Adipocyte (in vitro differentiated cells): ENCODE data around the gene TMEM92.

Source experiments
- DNase-seq: peaks from one replicate; pipeline ENCODE4 v3.0.0-alpha.2; 2015; ENCODE audit warnings: low read depth
- H3K27me3 ChIP-seq: replicated peaks from 2 replicates; pipeline ENCODE4 v1.7.0; 2013; ENCODE audit warnings: mild to moderate bottlenecking, low read length, moderate library complexity; ENCODE audit not compliant: control insufficient read depth, insufficient read depth
- H3K36me3 ChIP-seq: 2 replicates; pipeline ENCODE4 v1.7.0; 2013; ENCODE audit warnings: low read length, mild to moderate bottlenecking, moderate library complexity; ENCODE audit not compliant: control insufficient read depth, insufficient read depth, severe bottlenecking
- H3K4me1 ChIP-seq: 2 replicates; pipeline ENCODE4 v1.7.0; 2013; ENCODE audit warnings: mild to moderate bottlenecking, low read length, moderate library complexity; ENCODE audit not compliant: control insufficient read depth, insufficient read depth
- H3K4me3 ChIP-seq: 2 replicates; pipeline ENCODE4 v1.7.0; 2013; ENCODE audit warnings: mild to moderate bottlenecking, low read length, moderate library complexity
- H3K9ac ChIP-seq: 2 replicates; pipeline ENCODE4 v1.7.0; 2013; ENCODE audit warnings: mild to moderate bottlenecking, low read length, moderate library complexity
- H3K9me3 ChIP-seq: 2 replicates; pipeline ENCODE4 v1.7.0; 2013; ENCODE audit warnings: mild to moderate bottlenecking, low read length, moderate library complexity; ENCODE audit not compliant: control insufficient read depth

Gene TMEM92

DNA sequence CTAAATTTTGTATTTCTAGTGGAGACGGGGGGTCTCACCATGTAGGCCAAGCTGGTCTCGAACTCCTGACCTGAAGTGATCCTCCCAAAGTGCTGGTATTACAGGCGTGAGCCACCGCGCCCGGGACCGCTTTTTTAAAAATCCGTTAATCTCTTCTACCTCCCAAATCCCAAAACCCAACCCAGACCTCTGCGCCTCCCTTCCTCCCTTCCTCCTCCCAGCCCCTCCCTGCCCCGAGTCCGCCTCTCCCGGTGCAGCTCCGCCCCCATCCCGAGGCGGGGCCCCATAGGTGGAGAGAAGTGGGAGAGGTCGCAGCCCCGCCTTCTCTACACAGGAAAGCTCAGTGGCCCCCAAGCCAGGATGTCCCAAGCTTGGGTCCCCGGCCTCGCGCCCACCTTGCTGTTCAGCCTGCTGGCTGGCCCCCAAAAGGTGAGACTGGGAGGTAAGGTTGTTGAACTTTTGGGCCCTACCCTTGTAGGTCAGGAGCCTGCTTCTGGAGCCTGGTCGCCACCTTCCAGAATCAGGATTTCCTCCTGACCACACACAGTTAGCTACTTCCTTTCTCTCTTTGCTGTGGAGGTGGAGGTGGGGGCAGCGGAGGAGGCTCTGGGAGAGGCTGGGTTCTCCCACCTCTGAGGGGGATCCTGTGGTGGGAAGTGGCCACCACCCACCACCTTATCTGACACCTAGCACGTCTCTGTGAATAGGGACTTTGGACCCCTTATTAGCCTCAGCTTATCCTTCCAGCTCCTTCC is at the start of gene TMEM92:
TMEM92 (plus strand) TSS at position 325 of the 755 bp plus-strand sequence; CDS start at position 361, 36 bp downstream.
- no peaks in the 10 kb centered on the region for H3K36me3 ChIP-seq
- H3K9me3 ChIP-seq = no peaks in the 10 kb centered on the region
- peak within 1 kb of the TSS; percentile 78 for H3K4me3 ChIP-seq
- no peak for DNase-seq
- peak within 1 kb of the TSS; percentile 89 for H3K9ac ChIP-seq
- H3K4me1 ChIP-seq = peaks cover 41% of the 10 kb centered on the region
- no peaks in the 10 kb centered on the region for H3K27me3 ChIP-seq

DNA sequence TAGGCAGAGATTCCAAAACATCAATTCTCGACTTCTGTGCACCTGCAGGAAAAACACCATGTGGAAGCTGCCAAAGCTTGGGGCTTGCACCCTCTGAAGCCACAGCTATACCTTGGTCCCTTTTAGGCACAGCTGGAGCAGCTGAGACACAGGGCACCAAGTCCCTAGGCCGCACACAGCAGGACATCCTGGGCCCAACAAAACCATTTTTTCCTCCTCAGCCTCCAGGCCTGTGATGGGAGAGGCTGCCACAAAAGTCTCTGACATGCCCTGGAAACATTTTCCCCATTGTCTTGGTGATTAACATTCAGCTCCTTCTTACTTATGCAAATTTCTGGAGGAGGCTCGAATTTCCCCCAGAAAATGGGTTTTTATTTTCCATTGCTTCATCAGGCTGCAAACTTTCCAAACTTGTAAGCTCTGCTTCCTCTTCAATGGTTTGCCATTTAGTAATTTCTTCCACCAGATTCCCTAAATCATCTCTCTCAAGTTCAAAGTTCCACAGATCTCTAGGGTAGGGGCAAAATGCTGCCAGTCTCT is 48.5 kb upstream of the TMEM92 start:
- no peaks in the 10 kb centered on the region for H3K27me3 ChIP-seq
- DNase-seq = no peak
- no peak overlapping the region for H3K4me3 ChIP-seq
- H3K4me1 ChIP-seq = peaks cover 24% of the 10 kb centered on the region
- H3K9ac ChIP-seq = no peak overlapping the region
- H3K36me3 ChIP-seq = no peaks in the 10 kb centered on the region
- no peaks in the 10 kb centered on the region for H3K9me3 ChIP-seq

DNA sequence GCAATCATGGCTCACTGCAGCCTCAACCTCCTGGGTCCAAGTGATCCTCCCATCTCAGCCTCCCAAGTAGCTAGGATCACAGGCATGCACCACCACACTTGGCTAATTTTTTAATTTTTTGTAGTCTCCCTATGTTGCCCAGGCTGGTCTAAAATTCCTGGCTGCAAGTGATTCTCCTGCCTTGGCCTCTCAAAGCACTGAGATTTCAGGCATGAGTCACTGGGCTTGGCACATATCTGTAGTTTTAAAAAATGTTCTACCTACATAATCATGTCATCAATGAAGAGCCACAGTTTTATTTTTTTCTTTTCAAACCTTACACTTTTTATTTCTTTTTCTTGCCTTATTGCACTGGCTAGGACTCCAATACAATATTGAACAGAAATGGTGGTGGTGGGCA is 39.7 kb upstream of the TMEM92 start:
- peaks cover 5% of the 10 kb centered on the region for H3K4me1 ChIP-seq
- DNase-seq = no peak
- H3K27me3 ChIP-seq = no peaks in the 10 kb centered on the region
- H3K9me3 ChIP-seq = peaks cover 6% of the 10 kb centered on the region
- peak overlapping the region; percentile 26 for H3K4me3 ChIP-seq
- no peak overlapping the region for H3K9ac ChIP-seq
- H3K36me3 ChIP-seq = no peaks in the 10 kb centered on the region

DNA sequence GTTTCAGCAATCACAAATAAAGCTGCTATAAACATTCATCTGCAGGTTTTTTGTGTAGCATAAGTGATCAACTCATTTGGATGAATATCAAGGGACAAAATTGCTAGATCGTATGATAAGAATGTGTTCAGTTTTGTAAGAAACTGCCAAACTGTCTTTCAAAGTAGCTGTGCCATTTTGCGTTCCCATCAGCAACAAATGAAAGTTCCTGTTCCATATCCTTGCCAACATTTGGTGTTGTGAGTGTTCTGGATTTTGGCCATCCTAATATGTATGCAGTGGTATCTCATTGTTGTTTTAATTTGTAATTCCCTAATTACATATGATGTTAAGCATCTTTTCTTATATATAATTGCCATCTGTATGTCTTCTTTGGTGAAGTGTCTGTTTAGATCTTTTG is 36.4 kb upstream of the TMEM92 start:
- peaks cover 9% of the 10 kb centered on the region for H3K4me1 ChIP-seq
- no peaks in the 10 kb centered on the region for H3K36me3 ChIP-seq
- H3K4me3 ChIP-seq = no peak overlapping the region
- no peak overlapping the region for H3K9ac ChIP-seq
- H3K27me3 ChIP-seq = no peaks in the 10 kb centered on the region
- DNase-seq = no peak
- peaks cover 6% of the 10 kb centered on the region for H3K9me3 ChIP-seq

DNA sequence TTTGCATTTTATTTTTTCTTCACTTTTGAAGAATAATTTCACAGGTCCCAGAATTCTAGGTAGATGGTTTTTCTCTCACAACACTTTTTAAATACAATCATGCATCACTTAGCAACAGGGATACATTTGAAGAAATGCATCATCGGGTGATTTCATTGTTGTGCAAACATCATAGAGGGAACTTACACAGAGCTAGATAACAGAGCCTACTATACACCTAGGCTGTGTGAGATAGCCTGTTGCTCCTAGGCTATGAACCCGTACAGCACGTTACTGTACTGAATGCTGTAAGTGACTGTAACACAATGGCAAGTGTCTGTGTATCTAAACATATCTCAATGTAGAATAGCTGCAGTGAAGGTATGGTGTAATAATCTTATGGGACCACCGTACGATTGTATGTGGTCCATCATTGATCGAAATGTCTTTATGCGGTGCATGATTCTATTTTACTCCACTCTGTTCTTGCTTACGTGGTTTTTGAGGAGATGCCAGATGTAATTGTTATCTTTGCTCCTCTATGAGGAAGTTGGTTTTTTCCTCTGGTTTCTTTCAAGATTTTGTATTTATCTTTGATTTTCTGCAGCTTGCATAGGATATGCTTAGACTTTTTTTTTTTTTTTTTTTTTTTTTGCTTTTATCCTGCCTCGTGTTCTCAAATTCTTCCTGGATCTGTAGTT is 35.5 kb upstream of the TMEM92 start:
- peaks cover 6% of the 10 kb centered on the region for H3K9me3 ChIP-seq
- no peaks in the 10 kb centered on the region for H3K27me3 ChIP-seq
- no peak overlapping the region for H3K4me3 ChIP-seq
- no peak overlapping the region for H3K9ac ChIP-seq
- no peaks in the 10 kb centered on the region for H3K36me3 ChIP-seq
- peaks cover 9% of the 10 kb centered on the region for H3K4me1 ChIP-seq
- no peak for DNase-seq

DNA sequence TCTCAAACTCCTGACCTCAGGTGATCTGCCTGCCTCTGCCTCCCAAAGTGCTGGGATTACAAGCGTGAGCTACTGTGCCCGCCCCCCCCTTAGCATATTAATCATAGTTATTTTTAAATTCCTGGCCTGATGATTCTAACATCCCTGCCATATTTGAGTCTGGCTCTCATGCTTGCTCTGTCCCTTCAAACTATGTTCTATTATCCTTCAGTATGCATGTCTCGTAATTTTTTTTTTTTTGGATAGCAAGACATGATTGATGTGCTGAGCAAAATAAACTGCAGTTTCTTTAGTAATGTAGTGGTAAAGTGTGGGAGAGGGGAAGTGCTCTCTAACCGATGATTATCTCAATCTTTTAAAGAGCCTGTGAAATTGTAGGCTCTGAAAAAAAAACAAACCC is 34.3 kb upstream of the TMEM92 start:
- Histone ChIP-seq H3K36me3 (no peaks in the 10 kb centered on the region), H3K27me3 (no peaks in the 10 kb centered on the region), H3K4me3 (no peak overlapping the region), H3K4me1 (peaks cover 9% of the 10 kb centered on the region), H3K9me3 (no peaks in the 10 kb centered on the region), H3K9ac (no peak overlapping the region)
- DNase-seq = no peak

DNA sequence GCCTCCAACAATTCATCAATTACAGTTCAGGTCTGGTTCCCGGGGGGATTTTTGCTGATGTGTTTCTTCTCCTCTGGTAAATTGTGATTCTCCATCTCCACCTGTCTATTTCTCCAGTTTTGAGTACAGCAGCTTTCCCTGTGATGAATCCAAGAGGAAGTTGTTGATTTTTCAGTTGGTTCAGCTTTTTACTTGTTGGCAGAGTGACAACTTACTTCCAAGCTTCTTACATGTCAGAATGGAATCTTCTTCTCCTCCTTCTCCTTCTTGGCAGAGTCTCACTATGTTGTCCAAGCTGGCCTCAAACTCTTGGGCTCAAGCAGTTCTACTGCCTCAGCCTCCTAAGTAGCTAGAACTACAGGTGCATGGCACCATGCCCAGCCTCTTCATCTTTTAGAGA is 33.4 kb upstream of the TMEM92 start:
- Histone ChIP-seq H3K4me1 (peaks cover 9% of the 10 kb centered on the region), H3K36me3 (no peaks in the 10 kb centered on the region), H3K9ac (no peak overlapping the region), H3K4me3 (no peak overlapping the region), H3K9me3 (no peaks in the 10 kb centered on the region), H3K27me3 (no peaks in the 10 kb centered on the region)
- no peak for DNase-seq

DNA sequence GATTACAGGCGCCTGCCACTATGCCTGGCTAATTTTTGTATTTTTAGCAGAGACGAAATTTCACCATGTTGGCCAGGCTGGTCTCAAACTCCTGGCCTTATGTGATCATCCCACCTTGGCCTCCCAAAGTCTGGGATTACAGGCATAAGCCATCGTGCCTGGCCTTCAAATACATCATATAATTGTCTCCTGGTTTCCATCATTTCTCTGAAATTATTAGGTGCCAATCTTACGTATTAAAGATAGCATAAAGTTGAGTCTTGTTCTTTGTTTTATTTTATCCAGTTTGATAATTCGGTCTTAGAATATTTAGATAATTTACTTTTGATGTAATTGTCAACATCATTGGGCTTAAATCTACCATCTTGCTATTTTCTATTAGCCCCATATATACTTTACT is 32.8 kb upstream of the TMEM92 start:
- Histone ChIP-seq H3K4me3 (no peak overlapping the region), H3K4me1 (peaks cover 9% of the 10 kb centered on the region), H3K9ac (no peak overlapping the region), H3K36me3 (no peaks in the 10 kb centered on the region), H3K27me3 (no peaks in the 10 kb centered on the region), H3K9me3 (no peaks in the 10 kb centered on the region)
- DNase-seq = no peak

DNA sequence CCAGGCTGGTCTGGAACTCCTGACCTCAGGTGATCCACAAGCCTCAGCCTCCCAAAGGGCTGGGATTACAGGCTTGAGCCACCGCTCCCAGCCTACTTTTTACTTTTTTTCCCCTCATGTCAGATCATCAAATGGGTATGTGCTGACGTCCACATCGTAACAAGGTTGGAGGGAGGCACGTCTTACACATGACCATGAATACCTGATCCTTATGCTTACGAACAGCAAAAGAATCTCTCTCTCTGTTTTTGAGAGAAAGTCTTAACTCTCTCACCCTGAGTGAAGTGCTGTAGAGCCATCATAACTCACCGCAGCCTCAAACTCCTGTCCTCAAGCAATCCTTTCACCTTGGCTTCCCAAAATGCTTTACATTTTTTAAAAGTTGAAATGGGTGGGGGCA is 29.5 kb upstream of the TMEM92 start:
- Histone ChIP-seq H3K4me3 (no peak overlapping the region), H3K9ac (no peak overlapping the region), H3K36me3 (no peaks in the 10 kb centered on the region), H3K4me1 (peaks cover 5% of the 10 kb centered on the region), H3K9me3 (peaks cover 23% of the 10 kb centered on the region), H3K27me3 (no peaks in the 10 kb centered on the region)
- no peak for DNase-seq

DNA sequence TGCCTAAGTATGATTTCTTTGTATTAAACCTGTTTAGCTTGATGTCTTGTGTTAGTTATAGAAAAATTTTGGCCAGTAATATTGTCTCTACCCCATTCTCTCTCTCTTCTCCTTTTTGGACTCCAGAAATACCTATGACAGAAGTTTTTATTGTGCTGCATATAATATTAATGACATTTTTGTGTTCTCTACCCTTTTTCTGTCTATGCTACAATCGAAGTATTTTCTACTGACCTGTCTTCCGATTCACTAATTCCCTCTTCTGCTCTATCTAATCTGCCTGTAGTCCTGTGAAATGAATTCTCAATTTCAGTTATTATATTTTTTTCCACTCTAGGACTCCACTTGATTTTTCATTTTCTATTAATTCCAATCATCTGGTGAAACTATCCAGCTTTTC is 26.0 kb upstream of the TMEM92 start:
- peaks cover 26% of the 10 kb centered on the region for H3K9me3 ChIP-seq
- no peak for DNase-seq
- H3K9ac ChIP-seq = no peak overlapping the region
- no peaks in the 10 kb centered on the region for H3K4me1 ChIP-seq
- no peaks in the 10 kb centered on the region for H3K36me3 ChIP-seq
- no peaks in the 10 kb centered on the region for H3K27me3 ChIP-seq
- H3K4me3 ChIP-seq = no peak overlapping the region

DNA sequence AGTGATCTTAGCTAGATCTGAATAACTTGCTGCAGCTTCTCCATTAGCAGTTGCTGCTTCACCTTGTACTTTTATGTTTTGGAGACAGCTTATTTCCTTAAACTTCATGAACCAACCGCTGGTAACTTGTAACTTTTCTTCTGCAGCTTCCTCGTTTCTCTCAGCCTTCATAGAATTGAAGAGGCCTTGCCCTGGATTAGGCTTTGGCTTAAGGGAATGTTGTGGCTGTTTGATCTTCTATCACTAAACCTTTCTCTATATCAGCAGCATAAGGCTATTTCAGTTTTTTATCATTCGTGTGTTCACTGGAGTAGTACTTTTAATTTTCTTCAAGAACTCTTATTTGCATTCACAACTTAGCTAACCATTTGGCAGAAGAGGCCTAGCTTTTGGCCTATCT is 21.5 kb upstream of the TMEM92 start:
- peaks cover 8% of the 10 kb centered on the region for H3K4me1 ChIP-seq
- no peak for DNase-seq

More for the DNA sequence above, 21.5 kb upstream of the TMEM92 start:
- no peak overlapping the region for H3K9ac ChIP-seq
- H3K9me3 ChIP-seq = peaks cover 21% of the 10 kb centered on the region
- no peaks in the 10 kb centered on the region for H3K27me3 ChIP-seq
- H3K4me3 ChIP-seq = no peak overlapping the region
- H3K36me3 ChIP-seq = no peaks in the 10 kb centered on the region
